Eye (tissue), 1 donor: Measurements from ENCODE around the gene TOM1L1.

Experiments used
- DNase-seq: peaks from one replicate; pipeline ENCODE4 v3.0.0-alpha.2; 2015

TOM1L1 gene

GRCh38 chr17:54899201-54899600 is 1.5 kb upstream of the TOM1L1 start:
- no peak for DNase-seq

DNA sequence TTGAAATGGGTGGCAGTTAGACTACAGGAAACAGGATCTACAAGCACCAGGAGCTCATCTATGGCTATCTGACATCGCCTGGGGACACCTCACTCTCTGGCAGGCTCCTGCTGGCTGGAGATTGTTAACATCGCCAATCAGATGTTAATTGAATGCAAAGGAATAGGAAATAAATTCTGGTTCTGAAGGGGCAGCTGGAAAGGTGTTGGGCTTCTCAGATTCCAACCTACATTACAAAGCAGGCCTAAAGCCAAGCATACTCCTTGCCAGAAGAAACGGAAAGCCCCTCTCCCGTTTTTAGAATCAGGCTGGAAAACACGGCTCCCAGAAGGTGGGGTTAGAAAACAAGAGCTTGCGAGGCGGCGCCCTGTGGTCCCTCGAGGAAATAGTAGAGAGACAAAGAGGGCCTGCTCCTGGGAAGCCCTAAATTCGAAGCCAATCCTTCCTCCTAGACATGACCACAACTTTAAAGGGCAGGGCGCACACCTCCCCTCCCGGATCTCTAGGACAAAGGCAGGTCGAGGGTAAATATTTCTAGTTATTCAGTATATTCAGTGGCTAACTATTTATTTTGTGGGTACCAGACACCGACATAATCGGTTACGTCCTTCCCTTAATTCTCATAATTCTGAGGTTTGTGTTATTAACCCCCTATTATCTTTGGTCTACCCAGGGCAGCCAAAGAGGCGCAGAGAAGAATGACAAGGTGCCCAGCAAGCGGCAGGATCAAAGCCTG is 763 bp upstream of the TOM1L1 start:
- DNase-seq, result peak; percentile 75

GRCh38 chr17:54901230-54901822 is 674 bp downstream of the TOM1L1 start:
- no peak for DNase-seq

GRCh38 chr17:54902017-54902416 is 1.4 kb downstream of the TOM1L1 start:
- DNase-seq, result no peak

GRCh38 chr17:54902611-54903010 is 2.0 kb downstream of the TOM1L1 start:
- DNase-seq, result no peak

GRCh38 chr17:54903375-54903774 is 2.7 kb downstream of the TOM1L1 start:
- DNase-seq, result peak; percentile 38

DNA sequence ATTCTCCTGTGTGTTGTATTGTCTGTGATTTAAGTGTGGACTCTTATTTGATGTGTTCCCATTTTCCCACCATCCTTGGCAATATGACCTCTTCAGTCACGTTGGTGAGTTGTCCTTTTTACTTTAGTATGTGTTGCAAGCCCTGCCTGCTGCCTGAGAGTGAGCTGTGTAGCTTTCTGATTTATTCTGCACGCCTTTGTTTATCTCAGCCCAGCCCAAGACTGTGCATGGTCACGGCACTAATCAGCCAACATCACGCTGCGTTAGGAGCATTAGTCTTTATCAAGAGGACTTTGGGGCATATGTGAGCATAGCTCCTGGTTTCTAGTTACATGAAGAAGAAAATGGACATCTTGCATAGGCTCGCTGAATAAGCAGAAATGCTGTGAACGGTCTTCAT is 6.0 kb downstream of the TOM1L1 start:
- DNase-seq, result peak; percentile 32

- DNase-seq, result no peak
These were observed 6.7 kb downstream of the TOM1L1 start for GRCh38 chr17:54907376-54907775.

- peak; percentile 94 for DNase-seq
These were observed 9.1 kb downstream of the TOM1L1 start for GRCh38 chr17:54909766-54910165.

DNA sequence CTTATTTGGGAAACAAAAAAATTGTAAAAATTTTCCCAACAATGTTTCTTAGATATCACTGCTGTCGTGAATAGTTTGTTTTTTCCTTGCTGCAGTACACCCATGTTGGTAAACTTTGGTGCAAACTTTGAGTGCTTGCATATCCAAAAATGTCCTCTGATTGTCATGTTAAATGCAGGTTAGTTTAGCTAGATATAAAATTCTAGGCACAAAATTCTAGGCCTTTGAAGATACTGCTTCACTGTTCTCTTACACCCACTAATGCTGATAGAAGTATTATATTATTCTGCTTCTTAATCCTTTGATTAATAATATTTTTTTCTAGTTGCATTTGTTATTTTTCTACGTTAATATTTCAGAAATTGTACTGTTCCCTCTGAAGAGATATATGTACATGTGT is 16.1 kb downstream of the TOM1L1 start:
- DNase-seq, result no peak

DNA sequence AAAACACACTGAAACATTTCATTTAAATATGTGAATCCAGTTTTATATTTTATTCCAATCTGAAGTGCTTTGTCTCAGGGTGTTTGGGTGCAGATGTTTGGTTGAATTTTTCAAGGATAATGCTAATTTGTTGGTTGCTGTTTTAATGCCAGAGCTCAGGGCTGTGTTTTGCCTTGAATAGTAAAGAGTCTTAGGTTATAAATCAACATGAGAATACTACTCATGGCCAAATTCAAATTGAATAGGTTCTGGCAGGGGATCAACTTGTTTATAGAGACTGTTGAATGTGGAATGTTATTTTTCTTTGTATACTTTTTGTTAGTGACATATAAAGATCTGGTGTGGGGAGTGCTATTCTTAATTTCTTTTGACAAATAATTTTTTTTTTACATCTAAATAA is 18.8 kb downstream of the TOM1L1 start:
- DNase-seq, result no peak

DNA sequence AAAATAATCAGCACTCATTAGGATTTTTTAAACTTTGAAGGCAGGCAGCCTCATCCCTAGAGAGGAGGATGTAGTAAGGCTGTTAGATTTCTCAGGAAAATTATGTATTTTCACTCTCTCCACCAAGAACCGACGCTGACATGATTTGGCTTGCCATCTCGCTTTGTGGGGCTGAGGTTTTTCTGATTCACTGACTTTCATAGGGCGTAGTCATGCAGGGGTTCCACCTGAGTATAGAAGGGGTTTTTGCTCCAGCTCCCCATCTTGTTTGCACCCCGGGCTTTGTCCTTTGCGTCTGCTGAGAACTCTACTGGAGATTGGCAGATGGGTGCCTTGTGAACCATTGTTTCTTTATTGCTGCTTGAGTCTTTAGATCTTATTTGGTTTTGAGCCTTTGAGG is 20.2 kb downstream of the TOM1L1 start:
- DNase-seq, result no peak

- DNase-seq, result no peak
These were observed 23.8 kb downstream of the TOM1L1 start for GRCh38 chr17:54924405-54924804.

GRCh38 chr17:54927525-54927924 is 26.9 kb downstream of the TOM1L1 start:
- DNase-seq, result no peak

DNA sequence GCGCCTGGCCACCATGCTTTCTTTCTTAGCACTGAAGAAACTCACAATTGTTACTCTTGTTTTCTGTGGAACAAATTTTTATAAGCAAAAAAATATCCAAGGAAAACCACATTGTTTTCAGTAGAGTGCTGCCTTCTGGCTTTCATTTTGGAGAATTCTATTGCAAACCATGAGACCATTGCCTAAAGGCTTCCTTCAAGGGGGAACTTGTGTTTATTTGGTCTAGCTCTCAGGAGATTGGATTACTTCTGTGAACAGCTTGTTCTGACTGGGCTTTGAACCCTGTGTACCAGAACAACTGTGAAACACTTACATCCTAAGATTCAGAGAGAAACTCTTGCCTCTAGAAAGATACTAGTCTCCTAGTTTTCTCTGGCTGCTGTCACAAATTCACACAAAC is 32.1 kb downstream of the TOM1L1 start:
- DNase-seq, result no peak

- no peak for DNase-seq
These were observed 33.3 kb downstream of the TOM1L1 start for GRCh38 chr17:54933921-54934320.

- no peak for DNase-seq
These were observed 34.8 kb downstream of the TOM1L1 start for GRCh38 chr17:54935471-54935870.

DNA sequence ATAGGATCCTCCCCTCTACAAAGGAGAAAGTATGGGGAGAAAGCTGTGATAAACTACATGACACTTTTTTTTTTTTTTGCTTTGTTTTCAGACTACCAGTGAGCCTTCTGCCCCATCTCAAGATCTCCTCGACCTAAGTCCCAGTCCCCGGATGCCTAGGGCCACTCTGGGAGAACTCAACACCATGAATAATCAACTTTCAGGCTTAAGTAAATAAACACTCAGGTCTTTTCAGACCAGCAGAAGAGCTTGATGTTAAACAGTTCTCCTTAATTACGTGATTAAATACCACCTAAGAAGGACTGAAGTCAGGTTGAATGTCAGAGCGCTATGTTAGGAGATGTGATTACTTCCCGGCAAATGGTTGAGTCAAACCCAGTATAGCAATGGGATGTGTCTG is 36.4 kb downstream of the TOM1L1 start:
- no peak for DNase-seq

DNA sequence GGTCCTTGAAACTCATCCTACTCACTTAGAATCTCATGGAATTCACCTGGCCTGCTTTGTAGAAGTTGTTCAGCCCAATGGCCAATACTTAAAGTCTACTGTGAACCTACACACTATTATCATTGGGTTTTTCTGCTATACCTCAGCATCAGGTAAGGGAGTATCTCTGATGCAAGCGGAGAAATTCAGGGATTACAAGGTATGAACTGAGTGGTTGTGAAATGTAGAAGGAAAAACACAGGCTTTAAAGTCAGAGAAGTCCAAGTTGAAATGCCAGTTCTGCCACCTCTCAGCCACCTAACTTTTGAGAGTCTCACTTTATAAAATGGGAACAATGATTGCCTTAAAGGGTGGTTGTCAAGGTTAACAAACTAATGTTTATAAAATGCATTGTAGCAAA is 36.8 kb downstream of the TOM1L1 start:
- DNase-seq, result no peak

GRCh38 chr17:54941285-54941684 is 40.6 kb downstream of the TOM1L1 start:
- DNase-seq, result no peak

- peak; percentile 4 for DNase-seq
These were observed 44.1 kb downstream of the TOM1L1 start for GRCh38 chr17:54944796-54945195.

- DNase-seq, result no peak
These were observed 44.6 kb downstream of the TOM1L1 start for GRCh38 chr17:54945231-54945630.

DNA sequence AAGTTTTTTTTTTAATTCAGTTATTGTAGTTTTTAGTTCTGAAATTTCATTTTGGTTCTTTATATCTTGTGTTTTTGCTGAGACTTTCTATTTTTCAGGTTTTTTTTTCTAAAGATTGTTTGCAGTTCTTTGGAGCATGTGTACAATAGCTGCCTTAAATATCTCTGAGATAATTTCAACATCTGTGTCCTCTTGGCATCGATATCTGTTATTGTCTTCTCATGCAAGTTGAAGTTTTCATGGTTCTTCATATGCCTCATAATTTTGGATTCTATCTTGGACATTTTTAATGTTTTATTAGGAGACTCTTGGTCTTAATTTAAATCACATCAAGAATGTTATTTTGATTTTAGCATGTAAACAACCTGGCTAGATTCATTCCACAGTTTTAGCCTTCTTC is 45.0 kb downstream of the TOM1L1 start:
- peak; percentile 12 for DNase-seq

- no peak for DNase-seq
These were observed 46.7 kb downstream of the TOM1L1 start for GRCh38 chr17:54947396-54947795.

GRCh38 chr17:54948380-54948779 is 47.7 kb downstream of the TOM1L1 start:
- no peak for DNase-seq
